Measurements from ENCODE around the gene SUN1. TPM values are rescaled to one million over a fixed set of nuclear protein-coding genes. Genes with fewer than 3 reads are reported as not detected.

Gene SUN1
- total RNA-seq, 1 experiment from 2014 or later = 181 TPM

- ChIA-PET CTCF (no interaction called here), RAD21 (ENCODE audit: low non-redundant PET in 1 of 2, low total read pairs in 2 of 2, uncharacterized antibody in 2 of 2, unreplicated experiment in 2 of 2) (no interaction called here), POLR2A (no interaction called here)
- H2AFZ ChIP-seq (ENCODE audit: low read depth, low read length, poor library complexity, severe bottlenecking) = no peak overlapping the region
- no peak overlapping the region for H3K4me3 ChIP-seq (replicated peaks in 1 of 2; ENCODE audit: low read depth in 1 of 2, low read length in 2 of 2)
- no peaks in the 10 kb centered on the region for H4K20me1 ChIP-seq (ENCODE audit: insufficient read depth)
- intact Hi-C loops (cut with micrococcal nuclease) = no loop called here
- H3K4me1 ChIP-seq (ENCODE audit: control insufficient read depth in 1 of 2, insufficient read depth in 2 of 2, low read length in 2 of 2) = peaks cover 0 to 2% of the 10 kb centered on the region in 2 experiments; a peak in 1 of 4 replicates
- H3K4me2 ChIP-seq (ENCODE audit: low read length) = no peak overlapping the region
- no peaks in the 10 kb centered on the region for H3K27me3 ChIP-seq (ENCODE audit: insufficient read depth, low read length)
- H3K9ac ChIP-seq (ENCODE audit: low read length) = no peak overlapping the region
- no peaks in the 10 kb centered on the region for H3K36me3 ChIP-seq (ENCODE audit: control insufficient read depth in 1 of 2, insufficient read depth in 2 of 2, low read length in 2 of 2)
- H3K9me2 ChIP-seq (ENCODE audit: insufficient read depth) = no peaks in the 10 kb centered on the region
- H3K27ac ChIP-seq (ENCODE audit: low read depth, low read length) = no peak overlapping the region
- DNase-seq (ENCODE audit: low read depth, low spot score) (no peak), ATAC-seq (no peak)
- no peaks in the 10 kb centered on the region for H3K9me3 ChIP-seq (ENCODE audit: control insufficient read depth in 1 of 2, insufficient read depth in 1 of 2, low read depth in 1 of 2, low read length in 2 of 2)
- no TSS peak for BruUV-seq (replicated peaks)
- TF ChIP-seq POLR2A (IDR thresholded peaks at IDR 0.05; ENCODE audit: borderline replicate concordance, extremely low read depth, insufficient read depth, insufficient read length) (no peak), TCF7L2 (IDR thresholded peaks at IDR 0.05; ENCODE audit: borderline replicate concordance, extremely low read depth, insufficient read depth, insufficient read length) (no peak), EZH2 (IDR thresholded peaks at IDR 0.05) (no peak), YY1 (IDR thresholded peaks at IDR 0.05; ENCODE audit: extremely low read depth, insufficient replicate concordance, low read depth, low read length) (no peak), EGR1 (IDR thresholded peaks at IDR 0.05; ENCODE audit: low read depth) (no peak), SIN3A (IDR thresholded peaks at IDR 0.05; ENCODE audit: low read depth) (no peak), FOSL1 (IDR thresholded peaks at IDR 0.05; ENCODE audit: low read depth) (no peak), JUND (IDR thresholded peaks at IDR 0.05) (no peak), ZNF274 (IDR thresholded peaks at IDR 0.05; ENCODE audit: low read depth, low read length) (no peak), EZH2phosphoT487 (IDR thresholded peaks at IDR 0.05; ENCODE audit: borderline replicate concordance) (no peak), SP1 (IDR thresholded peaks at IDR 0.05; ENCODE audit: low read depth) (no peak)
- TF ChIP-seq, protein P1, sequence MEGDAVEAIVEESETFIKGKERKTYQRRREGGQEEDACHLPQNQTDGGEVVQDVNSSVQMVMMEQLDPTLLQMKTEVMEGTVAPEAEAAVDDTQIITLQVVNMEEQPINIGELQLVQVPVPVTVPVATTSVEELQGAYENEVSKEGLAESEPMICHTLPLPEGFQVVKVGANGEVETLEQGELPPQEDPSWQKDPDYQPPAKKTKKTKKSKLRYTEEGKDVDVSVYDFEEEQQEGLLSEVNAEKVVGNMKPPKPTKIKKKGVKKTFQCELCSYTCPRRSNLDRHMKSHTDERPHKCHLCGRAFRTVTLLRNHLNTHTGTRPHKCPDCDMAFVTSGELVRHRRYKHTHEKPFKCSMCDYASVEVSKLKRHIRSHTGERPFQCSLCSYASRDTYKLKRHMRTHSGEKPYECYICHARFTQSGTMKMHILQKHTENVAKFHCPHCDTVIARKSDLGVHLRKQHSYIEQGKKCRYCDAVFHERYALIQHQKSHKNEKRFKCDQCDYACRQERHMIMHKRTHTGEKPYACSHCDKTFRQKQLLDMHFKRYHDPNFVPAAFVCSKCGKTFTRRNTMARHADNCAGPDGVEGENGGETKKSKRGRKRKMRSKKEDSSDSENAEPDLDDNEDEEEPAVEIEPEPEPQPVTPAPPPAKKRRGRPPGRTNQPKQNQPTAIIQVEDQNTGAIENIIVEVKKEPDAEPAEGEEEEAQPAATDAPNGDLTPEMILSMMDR (IDR thresholded peaks at IDR 0.05 in 2 of 3, conservative IDR thresholded peaks at IDR 0.05 in 1 of 3; ENCODE audit: borderline replicate concordance in 1 of 3, insufficient read depth in 1 of 3, low read depth in 2 of 3, low read length in 2 of 3) = no peak
- no peaks in the 10 kb centered on the region for H3K79me2 ChIP-seq (ENCODE audit: insufficient read depth, low read length)
Observed at GRCh38 chr7:801940-802381, 30.3 kb upstream of the SUN1 start.
